ENCODE data around the gene OR2L8.

Gene OR2L8

GRCh38 chr1:247953408-247953807, 4.8 kb downstream of the OR2L8 start:
- no peak for TF ChIP-seq EZH2phosphoT487 (IDR thresholded peaks at IDR 0.05; ENCODE audit: low read length)
- no peak for TF ChIP-seq EZH2 (optimal IDR thresholded peaks at IDR 0.05; ENCODE audit: low read depth, low read length)
- TF ChIP-seq, protein P1, sequence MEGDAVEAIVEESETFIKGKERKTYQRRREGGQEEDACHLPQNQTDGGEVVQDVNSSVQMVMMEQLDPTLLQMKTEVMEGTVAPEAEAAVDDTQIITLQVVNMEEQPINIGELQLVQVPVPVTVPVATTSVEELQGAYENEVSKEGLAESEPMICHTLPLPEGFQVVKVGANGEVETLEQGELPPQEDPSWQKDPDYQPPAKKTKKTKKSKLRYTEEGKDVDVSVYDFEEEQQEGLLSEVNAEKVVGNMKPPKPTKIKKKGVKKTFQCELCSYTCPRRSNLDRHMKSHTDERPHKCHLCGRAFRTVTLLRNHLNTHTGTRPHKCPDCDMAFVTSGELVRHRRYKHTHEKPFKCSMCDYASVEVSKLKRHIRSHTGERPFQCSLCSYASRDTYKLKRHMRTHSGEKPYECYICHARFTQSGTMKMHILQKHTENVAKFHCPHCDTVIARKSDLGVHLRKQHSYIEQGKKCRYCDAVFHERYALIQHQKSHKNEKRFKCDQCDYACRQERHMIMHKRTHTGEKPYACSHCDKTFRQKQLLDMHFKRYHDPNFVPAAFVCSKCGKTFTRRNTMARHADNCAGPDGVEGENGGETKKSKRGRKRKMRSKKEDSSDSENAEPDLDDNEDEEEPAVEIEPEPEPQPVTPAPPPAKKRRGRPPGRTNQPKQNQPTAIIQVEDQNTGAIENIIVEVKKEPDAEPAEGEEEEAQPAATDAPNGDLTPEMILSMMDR (IDR thresholded peaks at IDR 0.05; ENCODE audit: low read length): no peak
- no peak overlapping the region for H2AFZ ChIP-seq (ENCODE audit: low read length)
- no peaks in the 10 kb centered on the region for H3K27me3 ChIP-seq (replicated peaks; ENCODE audit: insufficient read depth, low read length)
- no peak overlapping the region for H3K27ac ChIP-seq (ENCODE audit: low read length)
- H3K9ac ChIP-seq (ENCODE audit: low read length): no peak overlapping the region
- no peaks in the 10 kb centered on the region for H3K4me1 ChIP-seq (ENCODE audit: low read length)
- no peak for DNase-seq
- no peaks in the 10 kb centered on the region for H3F3A ChIP-seq (ENCODE audit: insufficient read depth, low read length)
- no peak overlapping the region for H3K4me3 ChIP-seq (ENCODE audit: low read length)
- no peaks in the 10 kb centered on the region for H3K36me3 ChIP-seq (replicated peaks; ENCODE audit: insufficient read depth, low read length)
- H3K9me3 ChIP-seq (replicated peaks; ENCODE audit: insufficient read depth, low read length): no peaks in the 10 kb centered on the region
- H4K20me1 ChIP-seq (ENCODE audit: insufficient read depth, low read length): no peaks in the 10 kb centered on the region
- no peaks in the 10 kb centered on the region for H3K9me2 ChIP-seq (replicated peaks; ENCODE audit: insufficient read depth, low read length)
- no peak overlapping the region for H3K4me2 ChIP-seq (ENCODE audit: low read depth, low read length)
- H3K79me2 ChIP-seq (ENCODE audit: low read length): no peaks in the 10 kb centered on the region

DNA sequence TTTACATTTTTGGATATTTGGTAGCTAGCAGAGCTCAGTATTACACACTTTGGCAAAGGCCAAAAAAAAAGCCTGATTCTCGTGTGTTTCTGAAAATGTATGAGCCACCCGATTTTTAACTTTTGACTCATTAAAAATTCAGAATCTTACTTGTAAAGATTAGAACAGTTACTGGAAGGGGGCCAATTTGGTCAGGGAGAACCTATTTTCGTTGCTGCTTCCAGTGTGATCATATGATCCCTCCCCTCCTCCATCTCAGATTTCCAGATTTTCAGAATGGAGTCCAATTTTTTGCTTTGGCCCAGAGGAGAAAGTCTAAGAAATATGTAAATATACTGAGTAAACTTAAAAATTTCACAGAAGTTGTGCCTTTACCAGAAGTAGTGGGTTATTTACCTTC, 13.1 kb downstream of the OR2L8 start:
- H4K20me1 ChIP-seq (ENCODE audit: insufficient read depth, low read length): no peaks in the 10 kb centered on the region
- no peaks in the 10 kb centered on the region for H3K27me3 ChIP-seq (replicated peaks; ENCODE audit: insufficient read depth, low read length)
- no peaks in the 10 kb centered on the region for H3K9me2 ChIP-seq (replicated peaks; ENCODE audit: insufficient read depth, low read length)
- no peak for DNase-seq
- no peak overlapping the region for H3K4me3 ChIP-seq (ENCODE audit: low read length)
- no peaks in the 10 kb centered on the region for H3K79me2 ChIP-seq (ENCODE audit: low read length)
- H2AFZ ChIP-seq (ENCODE audit: low read length): no peak overlapping the region
- H3K4me1 ChIP-seq (ENCODE audit: low read length): no peaks in the 10 kb centered on the region
- no peak overlapping the region for H3K9ac ChIP-seq (ENCODE audit: low read length)
- H3K36me3 ChIP-seq (replicated peaks; ENCODE audit: insufficient read depth, low read length): no peaks in the 10 kb centered on the region
- no peak for TF ChIP-seq EZH2phosphoT487 (IDR thresholded peaks at IDR 0.05; ENCODE audit: low read length)
- TF ChIP-seq, protein P1 (IDR thresholded peaks at IDR 0.05; ENCODE audit: low read length): no peak
- no peak for TF ChIP-seq EZH2 (optimal IDR thresholded peaks at IDR 0.05; ENCODE audit: low read depth, low read length)
- H3K4me2 ChIP-seq (ENCODE audit: low read depth, low read length): no peak overlapping the region
- H3K27ac ChIP-seq (ENCODE audit: low read length): no peak overlapping the region
- no peaks in the 10 kb centered on the region for H3F3A ChIP-seq (ENCODE audit: insufficient read depth, low read length)
- no peaks in the 10 kb centered on the region for H3K9me3 ChIP-seq (replicated peaks; ENCODE audit: insufficient read depth, low read length)

DNA sequence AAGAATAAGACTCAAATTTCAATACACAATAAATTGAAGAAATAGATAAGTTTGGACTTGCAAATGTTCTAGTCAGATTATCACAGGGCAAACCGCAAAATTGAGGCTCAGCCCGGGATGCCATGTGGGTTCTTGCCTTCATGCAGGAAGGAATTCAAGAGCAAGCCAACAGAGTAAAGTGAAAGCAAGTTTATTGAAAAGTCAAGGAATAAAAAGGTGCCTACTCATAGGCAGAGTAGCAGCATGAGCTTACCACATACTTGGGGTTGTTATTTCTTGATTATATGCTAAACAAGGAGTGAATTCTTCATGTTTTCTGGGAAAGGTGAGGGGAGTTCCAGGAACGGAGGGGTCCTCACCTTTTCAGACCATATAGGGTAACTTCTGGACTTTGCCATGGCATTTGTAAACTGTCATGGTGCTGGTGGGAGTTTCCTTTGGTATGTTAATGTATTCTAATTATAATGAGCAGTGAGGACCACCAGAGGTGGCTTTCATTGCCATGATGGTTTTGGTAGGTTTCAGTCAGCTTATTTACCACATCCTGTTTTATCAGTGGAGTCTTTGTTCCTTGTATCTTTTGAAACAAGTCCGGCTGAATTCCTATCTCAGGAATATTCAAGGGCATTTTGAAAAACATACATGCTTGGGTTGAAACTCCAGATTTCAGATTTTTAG, 14.4 kb downstream of the OR2L8 start:
- Histone ChIP-seq H2AFZ (ENCODE audit: low read length) (no peak overlapping the region), H3K9me2 (replicated peaks; ENCODE audit: insufficient read depth, low read length) (no peaks in the 10 kb centered on the region), H4K20me1 (ENCODE audit: insufficient read depth, low read length) (no peaks in the 10 kb centered on the region), H3K4me1 (ENCODE audit: low read length) (no peaks in the 10 kb centered on the region), H3K27ac (ENCODE audit: low read length) (no peak overlapping the region), H3K27me3 (replicated peaks; ENCODE audit: insufficient read depth, low read length) (no peaks in the 10 kb centered on the region), H3F3A (ENCODE audit: insufficient read depth, low read length) (no peaks in the 10 kb centered on the region), H3K9me3 (replicated peaks; ENCODE audit: insufficient read depth, low read length) (no peaks in the 10 kb centered on the region), H3K4me2 (ENCODE audit: low read depth, low read length) (no peak overlapping the region), H3K4me3 (ENCODE audit: low read length) (no peak overlapping the region), H3K36me3 (replicated peaks; ENCODE audit: insufficient read depth, low read length) (no peaks in the 10 kb centered on the region), H3K79me2 (ENCODE audit: low read length) (no peaks in the 10 kb centered on the region), H3K9ac (ENCODE audit: low read length) (no peak overlapping the region)
- TF ChIP-seq, protein P1 (IDR thresholded peaks at IDR 0.05; ENCODE audit: low read length): no peak
- TF ChIP-seq EZH2phosphoT487 (IDR thresholded peaks at IDR 0.05; ENCODE audit: low read length) (no peak), EZH2 (optimal IDR thresholded peaks at IDR 0.05; ENCODE audit: low read depth, low read length) (no peak)
- no peak for DNase-seq

All from MM.1S (cell line).